Activated CD8-positive, alpha-beta T cell treated with anti-CD3 and anti-CD28 coated beads for 36 hours (primary cell): ENCODE results near the gene ATG2A. TPM values are rescaled to one million over a fixed set of nuclear protein-coding genes. Genes with fewer than 3 reads are reported as not detected.
A peak's percentile ranks its signal among the peaks of the same experiment; 100 is the strongest.

Experiments
- ATAC-seq: fragments of 200-7000 bp; cut with Tn5 transposase; one replicate; pipeline ENCODE4 v1.10.0; 2021; ENCODE audit warnings: mild to moderate bottlenecking, moderate library complexity
- CTCF ChIA-PET: fragments of 350-600 bp; sonication (Branson Sonifier 250); formaldehyde crosslinking; loops from one replicate; lab custom pipeline; 2021; ENCODE audit warnings: antibody characterized with exemption; lab: Charles Lee
- POLR2A ChIA-PET: fragments of 350-600 bp; sonication (Branson Sonifier 250); formaldehyde crosslinking; loops from one replicate; lab custom pipeline; 2021; ENCODE audit warnings: antibody characterized with exemption; lab: Charles Lee
- DNase-seq: peaks from one replicate; pipeline ENCODE4 v3.0.0-alpha.2; 2020
- H3K27ac Mint-ChIP-seq: one replicate; pipeline ENCODE4 v1.8.0; 2021; ENCODE audit warnings: mild to moderate bottlenecking, mixed read lengths
- H3K27me3 Mint-ChIP-seq: one replicate; pipeline ENCODE4 v1.8.0; 2021; ENCODE audit warnings: mixed read lengths
- H3K36me3 Mint-ChIP-seq: one replicate; pipeline ENCODE4 v1.8.0; 2021; ENCODE audit warnings: low read depth, mixed read lengths
- H3K4me1 Mint-ChIP-seq: one replicate; pipeline ENCODE4 v1.8.0; 2021; ENCODE audit warnings: low read depth, mixed read lengths
- H3K4me3 Mint-ChIP-seq: one replicate; pipeline ENCODE4 v1.8.0; 2021; ENCODE audit warnings: mild to moderate bottlenecking, moderate library complexity, mixed read lengths
- H3K9me3 Mint-ChIP-seq: one replicate; pipeline ENCODE4 v1.8.0; 2021; ENCODE audit warnings: mixed read lengths
- intact Hi-C: fragments of 100-400 bp; cut with micrococcal nuclease; formaldehyde crosslinking; loops from one replicate; pipeline ENCODE4 v1.10.0; 2022
- total RNA-seq, 2 experiments: library from RNA; stranded (reverse); gene quantifications; one replicate each; pipeline ENCODE4 v1.2.3, GENCODE V29; 2021
- TF ChIP-seq, protein P1 (sequence below): fragments of 200-600 bp; IDR thresholded peaks from one replicate; pipeline ENCODE4 v1.8.0; 2022; ENCODE audit warnings: antibody characterized with exemption, mild to moderate bottlenecking

Gene ATG2A
- total RNA-seq, 2 experiments from 2014 or later, result 17.1 to 17.5 TPM

DNA sequence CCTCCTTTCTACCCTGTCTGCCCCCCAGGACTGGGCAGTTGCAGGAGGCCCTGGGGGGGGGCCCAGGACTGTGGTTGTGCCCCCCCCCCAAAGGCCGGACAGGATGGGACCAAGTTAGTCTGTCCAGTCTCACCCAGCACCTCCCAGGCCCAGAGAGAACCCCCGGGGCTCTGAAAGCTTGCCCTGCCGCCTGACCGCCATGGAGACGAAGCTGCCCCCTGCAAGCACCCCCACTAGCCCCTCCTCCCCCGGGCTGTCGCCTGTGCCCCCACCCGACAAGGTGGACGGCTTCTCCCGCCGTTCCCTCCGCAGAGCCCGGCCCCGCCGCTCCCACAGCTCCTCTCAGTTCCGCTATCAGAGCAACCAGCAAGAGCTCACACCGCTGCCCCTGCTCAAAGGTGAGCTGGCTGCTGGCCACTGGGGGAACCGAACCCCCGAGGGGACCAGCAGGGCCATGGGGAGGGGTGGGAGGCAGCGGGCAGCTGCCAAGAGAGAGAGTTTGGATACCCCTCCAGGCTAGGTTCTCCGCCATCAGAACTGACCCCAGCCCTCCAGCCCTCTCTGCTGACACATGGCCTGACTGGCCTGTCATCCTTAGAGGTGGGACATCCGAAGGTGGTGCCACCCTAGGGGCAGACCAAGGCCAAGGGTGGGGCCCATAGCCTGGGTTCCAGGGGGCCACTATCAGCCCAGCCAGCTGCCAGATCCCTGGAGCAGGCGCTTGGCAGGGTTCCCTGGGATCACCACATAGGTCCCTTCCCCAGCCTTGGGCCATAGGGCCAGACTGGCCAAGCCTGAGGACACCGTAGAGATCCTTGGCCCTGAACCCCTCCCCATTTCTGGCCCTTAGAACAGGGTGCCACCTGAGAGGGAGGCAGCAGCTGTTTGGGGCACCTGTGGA is 8.8 kb upstream of the ATG2A start:
- TF ChIP-seq, protein P1, sequence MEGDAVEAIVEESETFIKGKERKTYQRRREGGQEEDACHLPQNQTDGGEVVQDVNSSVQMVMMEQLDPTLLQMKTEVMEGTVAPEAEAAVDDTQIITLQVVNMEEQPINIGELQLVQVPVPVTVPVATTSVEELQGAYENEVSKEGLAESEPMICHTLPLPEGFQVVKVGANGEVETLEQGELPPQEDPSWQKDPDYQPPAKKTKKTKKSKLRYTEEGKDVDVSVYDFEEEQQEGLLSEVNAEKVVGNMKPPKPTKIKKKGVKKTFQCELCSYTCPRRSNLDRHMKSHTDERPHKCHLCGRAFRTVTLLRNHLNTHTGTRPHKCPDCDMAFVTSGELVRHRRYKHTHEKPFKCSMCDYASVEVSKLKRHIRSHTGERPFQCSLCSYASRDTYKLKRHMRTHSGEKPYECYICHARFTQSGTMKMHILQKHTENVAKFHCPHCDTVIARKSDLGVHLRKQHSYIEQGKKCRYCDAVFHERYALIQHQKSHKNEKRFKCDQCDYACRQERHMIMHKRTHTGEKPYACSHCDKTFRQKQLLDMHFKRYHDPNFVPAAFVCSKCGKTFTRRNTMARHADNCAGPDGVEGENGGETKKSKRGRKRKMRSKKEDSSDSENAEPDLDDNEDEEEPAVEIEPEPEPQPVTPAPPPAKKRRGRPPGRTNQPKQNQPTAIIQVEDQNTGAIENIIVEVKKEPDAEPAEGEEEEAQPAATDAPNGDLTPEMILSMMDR, result no peak
- Mint-ChIP-seq H3K9me3 (no peaks in the 10 kb centered on the region), H3K27ac (no peak overlapping the region), H3K27me3 (no peaks in the 10 kb centered on the region), H3K4me1 (peaks cover 13% of the 10 kb centered on the region), H3K36me3 (peaks cover 2% of the 10 kb centered on the region), H3K4me3 (peak overlapping the region; percentile 88)
- DNase-seq (no peak), ATAC-seq (no peak)
- intact Hi-C loops, result no loop called here
- CTCF ChIA-PET, result interaction anchor here (1.0 to 1.2 kb wide), 2 partner anchors 87 to 151 kb away, joined by 3 read pairs; no protein-coding TSS in a partner anchor
- POLR2A ChIA-PET, result interaction anchor here (0.6 to 1.7 kb wide), 5 partner anchors 8 to 368 kb away, joined by 3 to 9 read pairs (median 3); partner anchors contain the start of gene ARL2

DNA sequence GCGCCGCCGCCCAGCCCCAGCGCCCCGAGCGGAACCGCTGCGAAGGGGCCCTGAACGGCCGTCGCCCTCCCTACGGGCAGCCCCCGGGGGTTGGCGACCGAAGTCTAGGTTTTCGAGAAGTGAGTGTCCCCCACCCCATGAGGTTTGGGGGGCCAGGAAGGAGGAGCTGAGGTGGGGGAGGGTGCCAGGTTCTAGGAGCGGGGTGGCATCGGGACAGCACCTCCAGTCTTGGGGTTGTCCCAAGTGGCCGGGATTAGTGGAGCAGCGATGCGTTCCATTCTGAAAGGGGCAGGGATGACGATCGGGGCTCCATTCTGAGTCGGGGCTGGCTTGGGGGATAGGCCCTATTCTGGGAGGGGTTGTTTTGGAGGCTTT is 7.9 kb upstream of the ATG2A start:
- CTCF ChIA-PET, result interaction anchor here (1.0 to 1.5 kb wide), 4 partner anchors 33 to 152 kb away, joined by 3 to 5 read pairs (median 4); no protein-coding TSS in a partner anchor
- peak; percentile 9 for ATAC-seq
- no peak overlapping the region for H3K27ac Mint-ChIP-seq
- POLR2A ChIA-PET, result interaction anchor here (1.1 to 1.7 kb wide), 6 partner anchors 9 to 369 kb away, joined by 3 to 9 read pairs (median 4); partner anchors contain the start of gene ARL2
- no peaks in the 10 kb centered on the region for H3K9me3 Mint-ChIP-seq
- peak overlapping the region; percentile 88 for H3K4me3 Mint-ChIP-seq
- H3K36me3 Mint-ChIP-seq, result peaks cover 2% of the 10 kb centered on the region
- peak; percentile 17 for DNase-seq
- H3K27me3 Mint-ChIP-seq, result no peaks in the 10 kb centered on the region
- TF ChIP-seq, protein P1, result no peak
- peaks cover 13% of the 10 kb centered on the region for H3K4me1 Mint-ChIP-seq
- intact Hi-C loops, result no loop called here

DNA sequence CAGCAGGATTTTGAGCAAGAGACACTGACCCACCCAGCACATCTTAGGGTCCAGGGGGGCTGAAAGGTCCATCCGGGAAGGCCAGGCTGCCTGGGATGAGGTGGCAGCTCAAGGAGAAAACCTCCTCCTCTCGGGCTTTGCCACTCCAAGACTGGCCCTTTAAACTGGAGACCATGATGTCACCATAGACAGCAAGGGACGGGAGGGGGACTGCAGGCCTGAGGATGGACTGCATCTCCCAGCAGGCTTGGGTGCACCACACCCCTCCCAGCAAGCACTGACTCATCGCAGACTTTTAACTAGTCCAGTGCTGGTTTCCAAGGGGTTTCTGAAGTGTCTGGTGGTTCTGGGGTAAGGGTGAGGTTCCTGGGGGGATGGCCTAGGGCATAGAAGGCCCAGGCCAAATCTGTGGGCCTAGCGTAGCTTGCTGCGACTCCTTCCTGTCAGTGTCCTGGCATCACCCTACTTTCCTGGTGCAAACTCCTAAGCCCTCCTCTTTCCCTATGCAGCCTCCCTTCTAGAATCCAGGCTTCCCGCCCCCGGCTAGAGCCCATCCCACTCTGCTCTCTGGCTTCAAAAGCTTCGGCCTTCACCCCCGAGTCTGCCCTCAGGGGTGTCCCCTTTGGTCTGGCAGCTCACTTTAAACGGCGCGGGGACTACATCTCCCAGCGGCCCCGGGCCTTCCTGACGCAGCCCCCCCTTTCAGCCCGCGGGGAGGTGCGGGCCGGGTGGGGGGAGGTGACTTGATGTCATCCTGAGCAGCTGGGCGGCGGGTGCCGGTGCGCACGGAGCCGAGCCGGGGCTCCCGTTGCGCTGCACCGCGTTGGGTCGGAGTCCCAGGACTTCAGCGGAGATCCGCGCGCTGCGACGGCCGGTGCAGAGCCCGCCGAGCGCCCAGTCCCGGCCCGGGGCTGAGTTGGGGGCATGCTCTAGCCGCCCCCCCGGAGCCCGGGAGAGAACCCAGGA is 7.2 kb upstream of the ATG2A start, which contains the start of gene PPP2R5B:
Gene PPP2R5B, plus strand, starts transcription at position 746 of the 966 bp plus-strand sequence. CDS start 1,046 bp downstream, outside the sequence.
- ChIA-PET POLR2A (interaction anchor here (0.7 to 1.7 kb wide), 10 partner anchors 9 to 172 kb away, joined by 3 to 9 read pairs (median 4); partner anchors contain the start of gene ARL2), CTCF (interaction anchor here (1.0 to 1.5 kb wide), 4 partner anchors 32 to 153 kb away, joined by 3 to 5 read pairs (median 4); no protein-coding TSS in a partner anchor)
- Mint-ChIP-seq H3K27me3 (no peaks in the 10 kb centered on the region), H3K4me1 (peaks cover 13% of the 10 kb centered on the region), H3K27ac (peak within 1 kb of the TSS; percentile 98), H3K36me3 (peaks cover 2% of the 10 kb centered on the region), H3K4me3 (peak within 1 kb of the TSS; percentile 88), H3K9me3 (no peaks in the 10 kb centered on the region)
- peak; percentile 95 for DNase-seq
- ATAC-seq, result peak; percentile 96
- TF ChIP-seq, protein P1, result no peak
- intact Hi-C loops, result no loop called here

DNA sequence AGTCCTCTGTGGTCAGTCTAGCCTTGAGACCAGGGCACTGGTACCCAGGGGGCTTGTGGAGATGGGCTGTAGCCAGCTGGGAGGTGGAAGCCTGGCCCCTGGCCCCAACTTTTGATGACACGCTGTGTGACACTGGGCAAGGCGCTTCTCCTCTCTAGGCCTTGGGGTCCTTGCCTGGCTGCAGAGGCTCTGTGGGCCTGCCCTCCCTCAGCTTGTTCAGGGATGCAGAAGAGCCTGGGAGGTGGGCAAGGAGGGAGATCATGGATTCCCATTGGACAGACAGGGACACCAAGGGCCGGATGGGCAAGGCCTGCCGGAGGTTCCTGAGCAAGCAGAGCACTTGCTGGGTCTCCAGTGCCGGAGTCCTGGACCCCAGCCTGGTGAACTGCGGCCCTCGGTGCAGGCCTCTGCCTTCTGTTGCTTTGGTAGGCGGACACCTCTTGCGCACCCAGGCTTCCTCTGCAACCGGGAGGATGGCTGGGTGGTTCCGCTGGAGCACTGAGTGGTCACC is 6.2 kb upstream of the ATG2A start:
- H3K27me3 Mint-ChIP-seq, result no peaks in the 10 kb centered on the region
- peaks cover 2% of the 10 kb centered on the region for H3K36me3 Mint-ChIP-seq
- ATAC-seq (no peak), DNase-seq (no peak)
- no peaks in the 10 kb centered on the region for H3K9me3 Mint-ChIP-seq
- no peak overlapping the region for H3K4me3 Mint-ChIP-seq
- intact Hi-C loops, result no loop called here
- POLR2A ChIA-PET, result interaction anchor here (0.9 to 1.6 kb wide), 5 partner anchors 7 to 173 kb away, joined by 3 to 5 read pairs (median 3); no protein-coding TSS in a partner anchor
- no peak overlapping the region for H3K27ac Mint-ChIP-seq
- CTCF ChIA-PET, result interaction anchor here (1.0 to 1.5 kb wide), 2 partner anchors 31 to 75 kb away, joined by 3 to 5 read pairs; no protein-coding TSS in a partner anchor
- TF ChIP-seq, protein P1, result no peak
- H3K4me1 Mint-ChIP-seq, result peaks cover 14% of the 10 kb centered on the region
